ENCODE results near the gene ARSG. TPM values are rescaled to one million over a fixed set of nuclear protein-coding genes. Genes with fewer than 3 reads are reported as not detected.

Gene ARSG
- total and polyA plus RNA-seq, 2 experiments from 2014 or later, result 1.7 to 5.1 TPM

- TF ChIP-seq, protein P1, sequence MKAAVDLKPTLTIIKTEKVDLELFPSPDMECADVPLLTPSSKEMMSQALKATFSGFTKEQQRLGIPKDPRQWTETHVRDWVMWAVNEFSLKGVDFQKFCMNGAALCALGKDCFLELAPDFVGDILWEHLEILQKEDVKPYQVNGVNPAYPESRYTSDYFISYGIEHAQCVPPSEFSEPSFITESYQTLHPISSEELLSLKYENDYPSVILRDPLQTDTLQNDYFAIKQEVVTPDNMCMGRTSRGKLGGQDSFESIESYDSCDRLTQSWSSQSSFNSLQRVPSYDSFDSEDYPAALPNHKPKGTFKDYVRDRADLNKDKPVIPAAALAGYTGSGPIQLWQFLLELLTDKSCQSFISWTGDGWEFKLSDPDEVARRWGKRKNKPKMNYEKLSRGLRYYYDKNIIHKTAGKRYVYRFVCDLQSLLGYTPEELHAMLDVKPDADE (IDR thresholded peaks at IDR 0.05), result no peak
- TF ChIP-seq EZH2 (IDR thresholded peaks at IDR 0.05; ENCODE audit: low read depth, unreplicated experiment), result no peak
- TF ChIP-seq JUNB (IDR thresholded peaks at IDR 0.05; ENCODE audit: unreplicated experiment), result no peak
Measured at GRCh38 chr17:68400404-68400735, 109.1 kb downstream of the ARSG start (continued).

DNA sequence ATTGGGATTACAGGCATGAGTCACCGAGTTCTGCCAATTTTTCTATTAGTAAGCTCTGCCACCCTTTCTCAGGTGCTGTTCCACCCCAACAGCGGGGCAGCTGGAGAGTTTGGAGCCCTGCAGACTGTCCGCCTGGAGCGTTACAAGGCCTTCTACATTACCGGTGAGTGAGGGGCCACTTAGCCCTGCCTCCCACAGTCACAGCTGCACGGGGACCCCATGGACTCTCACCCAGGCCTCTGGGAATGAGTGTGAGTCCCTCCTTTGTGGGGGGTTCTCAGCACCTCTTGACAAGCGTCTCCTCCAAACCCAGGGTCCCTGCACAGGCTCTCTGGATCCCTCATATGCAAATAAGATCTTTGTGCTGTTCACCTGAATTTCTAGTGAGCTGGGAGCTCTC is 110.0 kb downstream of the ARSG start:
- no peaks in the 10 kb centered on the region for H3K4me1 ChIP-seq (ENCODE audit: insufficient read depth)
- ATAC-seq, result no peak
- no peaks in the 10 kb centered on the region for H4K20me1 ChIP-seq (replicated peaks; ENCODE audit: insufficient read depth)
- H3K36me3 ChIP-seq (ENCODE audit: insufficient read depth), result no peaks in the 10 kb centered on the region
- H3K27me3 ChIP-seq (ENCODE audit: insufficient read depth), result no peaks in the 10 kb centered on the region
- Mint-ChIP-seq H3K27me3 (ENCODE audit: insufficient read depth, low read depth, poor library complexity) (peaks cover 10% of the 10 kb centered on the region), H3K4me1 (peaks cover 24% of the 10 kb centered on the region), H3K27ac (no peak overlapping the region), H3K36me3 (ENCODE audit: low read depth) (no peaks in the 10 kb centered on the region; the same call in 2 of the 3 replicates), H3K4me3 (no peak overlapping the region), H3K9me3 (peaks cover 10% of the 10 kb centered on the region; the same call in 1 of the 3 replicates)
- no peaks in the 10 kb centered on the region; the same call in 1 of the 2 replicates for H3F3A ChIP-seq (replicated peaks; ENCODE audit: low read depth)
- DNase-seq (ENCODE audit: low spot score), result no peak
- no peak overlapping the region for H3K27ac ChIP-seq (ENCODE audit: low read depth)
- no peak overlapping the region for H2AFZ ChIP-seq
- H3K9me2 ChIP-seq (ENCODE audit: insufficient read depth), result no peaks in the 10 kb centered on the region
- H3K4me3 ChIP-seq, result no peak overlapping the region
- no peak overlapping the region for H3K4me2 ChIP-seq
- TF ChIP-seq CREB1 (CRISPR knock-in tag; IDR thresholded peaks at IDR 0.05; ENCODE audit: low read depth) (no peak), NANOG (IDR thresholded peaks at IDR 0.05; ENCODE audit: borderline replicate concordance) (no peak), ZNF331 (CRISPR knock-in tag; IDR thresholded peaks at IDR 0.05; ENCODE audit: low read depth) (no peak), ZNF462 (CRISPR knock-in tag; IDR thresholded peaks at IDR 0.05) (no peak), JUNB (IDR thresholded peaks at IDR 0.05; ENCODE audit: unreplicated experiment) (no peak), CTCF (conservative IDR thresholded peaks at IDR 0.05; ENCODE audit: low read depth in 2 of 2) (no peak), EZH2 (IDR thresholded peaks at IDR 0.05; ENCODE audit: low read depth, unreplicated experiment) (no peak), ZNF114 (CRISPR knock-in tag; IDR thresholded peaks at IDR 0.05) (no peak)
- TF ChIP-seq, protein P2, sequence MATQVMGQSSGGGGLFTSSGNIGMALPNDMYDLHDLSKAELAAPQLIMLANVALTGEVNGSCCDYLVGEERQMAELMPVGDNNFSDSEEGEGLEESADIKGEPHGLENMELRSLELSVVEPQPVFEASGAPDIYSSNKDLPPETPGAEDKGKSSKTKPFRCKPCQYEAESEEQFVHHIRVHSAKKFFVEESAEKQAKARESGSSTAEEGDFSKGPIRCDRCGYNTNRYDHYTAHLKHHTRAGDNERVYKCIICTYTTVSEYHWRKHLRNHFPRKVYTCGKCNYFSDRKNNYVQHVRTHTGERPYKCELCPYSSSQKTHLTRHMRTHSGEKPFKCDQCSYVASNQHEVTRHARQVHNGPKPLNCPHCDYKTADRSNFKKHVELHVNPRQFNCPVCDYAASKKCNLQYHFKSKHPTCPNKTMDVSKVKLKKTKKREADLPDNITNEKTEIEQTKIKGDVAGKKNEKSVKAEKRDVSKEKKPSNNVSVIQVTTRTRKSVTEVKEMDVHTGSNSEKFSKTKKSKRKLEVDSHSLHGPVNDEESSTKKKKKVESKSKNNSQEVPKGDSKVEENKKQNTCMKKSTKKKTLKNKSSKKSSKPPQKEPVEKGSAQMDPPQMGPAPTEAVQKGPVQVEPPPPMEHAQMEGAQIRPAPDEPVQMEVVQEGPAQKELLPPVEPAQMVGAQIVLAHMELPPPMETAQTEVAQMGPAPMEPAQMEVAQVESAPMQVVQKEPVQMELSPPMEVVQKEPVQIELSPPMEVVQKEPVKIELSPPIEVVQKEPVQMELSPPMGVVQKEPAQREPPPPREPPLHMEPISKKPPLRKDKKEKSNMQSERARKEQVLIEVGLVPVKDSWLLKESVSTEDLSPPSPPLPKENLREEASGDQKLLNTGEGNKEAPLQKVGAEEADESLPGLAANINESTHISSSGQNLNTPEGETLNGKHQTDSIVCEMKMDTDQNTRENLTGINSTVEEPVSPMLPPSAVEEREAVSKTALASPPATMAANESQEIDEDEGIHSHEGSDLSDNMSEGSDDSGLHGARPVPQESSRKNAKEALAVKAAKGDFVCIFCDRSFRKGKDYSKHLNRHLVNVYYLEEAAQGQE (IDR thresholded peaks at IDR 0.05; ENCODE audit: unreplicated experiment), result no peak
- TF ChIP-seq, protein P1 (IDR thresholded peaks at IDR 0.05), result no peak
- H3K79me2 ChIP-seq (replicated peaks; ENCODE audit: insufficient read depth), result no peaks in the 10 kb centered on the region
